SK-N-DZ (cell line): ENCODE measurements around the gene TRAPPC2L.

ENCODE experiments used
- DNase-seq: peaks from one replicate; pipeline ENCODE4 v3.0.0-alpha.2; 2015; ENCODE audit warnings: low spot score

Gene TRAPPC2L

DNA sequence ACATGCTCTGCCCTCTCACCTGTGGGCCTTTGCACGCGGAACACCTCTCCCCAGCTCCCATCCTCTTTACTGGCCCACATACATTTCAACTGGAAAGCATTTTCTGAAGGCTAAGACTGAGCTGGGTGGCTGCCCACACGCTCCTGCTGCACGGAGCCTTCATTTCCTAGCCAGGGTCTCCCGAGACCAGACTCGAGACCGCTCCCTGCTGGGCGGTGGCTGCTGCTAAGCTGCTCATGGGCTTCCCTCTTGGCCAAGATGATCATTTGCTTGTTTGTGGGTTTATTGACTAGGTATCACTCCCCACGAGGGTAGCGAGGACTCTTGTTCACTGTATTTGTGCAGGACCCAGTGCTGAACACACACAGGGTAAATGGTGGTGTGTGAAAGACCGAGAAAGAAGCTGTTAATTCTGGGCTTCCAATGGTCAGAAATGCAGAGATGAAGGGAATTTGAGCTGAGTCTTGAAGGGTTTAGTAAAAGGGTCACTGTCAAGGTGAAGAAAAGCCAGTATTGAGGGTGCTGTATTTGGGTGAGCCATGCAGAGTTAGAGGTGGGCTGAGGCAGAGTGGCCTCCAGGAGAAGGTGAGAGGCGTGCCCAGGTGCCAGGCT, 907 bp downstream of the TRAPPC2L start:
- peak; percentile 76 for DNase-seq

DNA sequence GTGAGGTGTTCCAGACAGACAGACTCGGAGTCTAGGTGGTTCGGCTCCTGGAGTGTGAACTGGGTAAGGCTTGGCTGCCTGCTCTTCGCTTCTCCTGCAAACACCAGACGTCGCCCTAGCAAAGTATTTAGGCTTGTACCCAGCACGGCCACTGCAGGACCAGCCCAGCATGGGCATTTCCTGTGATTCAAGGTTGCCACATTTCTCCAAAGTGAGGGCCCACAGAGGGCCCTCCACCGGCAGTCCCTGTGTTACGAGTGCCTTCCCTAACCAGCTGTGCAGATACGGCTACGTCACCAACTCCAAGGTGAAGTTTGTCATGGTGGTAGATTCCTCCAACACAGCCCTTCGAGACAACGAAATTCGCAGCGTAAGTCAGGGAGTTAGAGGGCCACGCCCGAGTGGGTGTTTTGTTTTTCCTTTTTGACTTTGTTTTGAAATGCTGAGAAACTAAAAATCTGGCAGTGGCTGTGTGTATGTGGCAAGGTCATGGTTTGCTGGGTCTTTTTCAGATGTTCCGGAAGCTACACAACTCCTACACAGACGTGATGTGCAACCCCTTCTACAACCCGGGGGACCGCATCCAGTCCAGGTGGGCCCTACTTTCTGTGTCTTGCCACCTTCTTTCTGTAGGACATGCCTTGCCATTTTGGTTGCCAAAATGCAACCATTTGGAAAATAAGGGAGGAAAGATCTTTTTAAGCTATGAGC, 2.6 kb downstream of the TRAPPC2L start:
- DNase-seq = no peak

DNA sequence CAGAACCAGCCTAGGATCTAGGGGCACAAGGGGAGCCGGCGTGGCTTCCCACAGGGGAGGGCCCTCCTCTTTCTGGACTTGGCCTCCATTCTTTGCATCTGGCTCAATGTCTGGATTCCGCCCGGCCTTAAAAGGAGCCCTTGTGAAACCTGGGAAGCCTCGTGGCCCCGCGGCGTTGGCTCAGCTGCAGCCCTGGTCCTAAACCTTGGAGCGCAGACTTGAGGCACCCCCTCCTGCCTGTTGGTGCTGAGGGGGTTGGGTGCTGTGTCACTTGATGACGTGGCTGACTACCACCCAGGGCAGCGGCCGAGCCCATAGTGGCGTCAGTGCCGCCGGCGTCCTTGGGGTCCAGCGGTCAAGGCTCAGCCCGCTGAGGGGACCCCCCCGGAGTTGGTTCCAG, 4.4 kb downstream of the TRAPPC2L start:
- DNase-seq = no peak

DNA sequence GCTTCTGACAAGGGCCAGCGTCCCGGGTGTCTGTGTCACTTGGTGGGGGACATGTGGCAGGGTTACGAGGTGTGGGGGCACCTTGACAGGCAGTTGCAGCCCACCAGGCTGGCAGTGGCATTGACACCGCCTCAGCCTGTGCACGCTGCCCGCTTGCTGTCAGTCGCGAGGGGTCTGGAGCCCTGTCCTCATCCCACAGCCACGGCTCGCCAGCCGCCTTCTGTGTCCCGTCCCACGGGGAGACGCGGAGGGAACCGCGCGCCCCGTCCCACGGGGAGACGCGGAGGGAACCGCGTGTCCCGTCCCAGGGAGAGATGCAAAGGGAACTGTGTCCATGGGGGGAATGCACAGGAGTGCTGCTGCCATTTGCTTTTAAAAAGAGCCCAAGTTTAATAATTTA, 6.0 kb downstream of the TRAPPC2L start:
- no peak for DNase-seq

DNA sequence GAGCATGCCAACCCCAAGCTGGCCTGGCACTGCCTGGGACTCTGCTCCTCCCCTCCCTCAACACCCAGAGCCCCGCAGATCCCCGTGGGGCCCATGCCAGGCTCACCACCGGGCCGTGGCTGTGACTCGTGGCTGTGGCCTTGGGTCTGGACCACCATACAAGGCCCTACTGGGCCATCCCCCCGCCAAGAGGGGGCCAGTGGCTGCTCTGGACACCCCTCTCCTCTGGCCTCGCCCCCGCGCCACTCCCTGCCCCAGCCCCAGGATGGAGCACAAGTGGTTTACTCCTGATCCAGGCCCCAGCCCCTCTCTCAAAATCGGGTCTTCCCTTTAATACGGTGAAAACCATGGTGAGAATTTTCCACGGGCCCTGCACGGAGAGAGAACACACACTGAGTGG, 6.5 kb downstream of the TRAPPC2L start:
- no peak for DNase-seq

DNA sequence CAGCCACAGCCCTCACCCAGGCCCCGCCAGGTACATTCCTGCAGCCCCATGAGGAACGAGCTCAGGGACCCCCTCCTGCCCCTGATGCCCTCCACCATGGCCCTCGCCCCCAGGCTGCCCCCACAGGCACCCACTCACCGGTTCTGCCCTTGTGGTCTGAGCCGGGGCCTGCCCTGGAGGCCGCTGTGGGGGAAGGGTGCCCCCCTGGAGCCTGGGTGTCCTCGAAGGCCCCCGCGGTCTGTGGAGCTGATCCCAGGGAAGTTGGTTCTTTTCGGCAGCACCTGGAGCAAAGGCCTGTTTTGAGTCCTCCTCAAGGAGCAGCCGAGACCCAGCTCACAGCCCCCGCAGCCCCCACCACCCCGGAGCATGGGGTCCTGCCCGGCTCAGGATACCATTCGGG, 7.2 kb downstream of the TRAPPC2L start:
- no peak for DNase-seq

DNA sequence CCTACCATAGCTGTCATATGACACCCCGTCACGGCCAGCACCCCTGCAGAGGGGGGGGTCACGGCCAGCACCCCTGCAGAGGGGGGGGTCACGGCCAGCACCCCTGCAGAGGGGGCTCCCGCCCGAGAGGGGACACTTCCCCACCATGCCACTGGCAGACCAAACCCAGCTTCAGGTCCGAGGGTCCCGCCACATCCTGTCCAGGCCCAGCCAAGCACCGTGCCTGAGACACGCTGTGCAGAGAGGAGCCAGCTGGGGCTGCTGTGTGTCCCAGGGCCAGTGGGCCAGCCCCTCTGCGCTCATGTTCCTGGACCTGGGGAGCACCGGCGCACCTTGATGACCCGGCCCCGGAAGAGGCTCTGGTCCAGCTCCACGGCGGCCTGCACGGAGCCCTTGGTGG, 7.6 kb downstream of the TRAPPC2L start:
- no peak for DNase-seq

DNA sequence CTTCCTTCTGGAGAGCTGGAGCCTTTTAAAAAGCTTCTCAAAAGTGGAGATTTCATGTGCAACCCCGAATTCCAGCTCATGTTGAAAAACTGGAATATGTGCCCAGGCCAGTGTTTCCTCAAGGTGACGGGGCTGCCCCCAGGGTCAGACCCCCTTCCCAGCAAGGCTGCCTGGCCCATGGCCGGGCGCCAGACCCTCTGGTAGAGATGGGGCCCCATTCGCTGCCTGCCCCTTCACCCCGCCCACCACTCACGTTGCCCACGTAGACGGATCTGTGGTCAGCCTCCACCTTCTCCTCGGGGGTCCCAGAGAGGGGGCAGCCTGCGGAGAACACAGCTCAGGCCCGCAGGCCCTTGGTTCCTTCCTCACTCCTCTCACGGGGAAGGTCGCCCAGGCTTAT, 8.4 kb downstream of the TRAPPC2L start:
- DNase-seq = no peak

DNA sequence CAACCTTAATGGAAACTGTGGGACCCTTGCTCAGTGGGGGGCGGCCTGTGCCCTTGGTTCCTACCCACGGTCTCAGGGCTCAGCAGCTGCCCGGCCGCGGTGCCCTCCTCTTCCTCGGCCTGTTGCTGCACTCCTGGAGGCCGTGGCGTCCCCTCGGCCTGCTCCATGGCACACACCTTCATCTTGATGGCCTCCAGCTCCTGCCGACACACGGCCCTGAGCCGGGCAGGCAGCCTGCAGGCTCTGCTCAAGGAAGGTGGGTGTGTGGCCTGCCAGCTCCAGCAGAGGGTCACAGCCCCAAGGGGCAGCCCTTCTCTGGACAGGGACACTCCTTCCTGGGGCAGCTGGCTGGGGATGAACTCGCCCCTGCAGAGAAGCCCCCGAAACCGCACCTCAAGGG, 8.8 kb downstream of the TRAPPC2L start:
- no peak for DNase-seq

DNA sequence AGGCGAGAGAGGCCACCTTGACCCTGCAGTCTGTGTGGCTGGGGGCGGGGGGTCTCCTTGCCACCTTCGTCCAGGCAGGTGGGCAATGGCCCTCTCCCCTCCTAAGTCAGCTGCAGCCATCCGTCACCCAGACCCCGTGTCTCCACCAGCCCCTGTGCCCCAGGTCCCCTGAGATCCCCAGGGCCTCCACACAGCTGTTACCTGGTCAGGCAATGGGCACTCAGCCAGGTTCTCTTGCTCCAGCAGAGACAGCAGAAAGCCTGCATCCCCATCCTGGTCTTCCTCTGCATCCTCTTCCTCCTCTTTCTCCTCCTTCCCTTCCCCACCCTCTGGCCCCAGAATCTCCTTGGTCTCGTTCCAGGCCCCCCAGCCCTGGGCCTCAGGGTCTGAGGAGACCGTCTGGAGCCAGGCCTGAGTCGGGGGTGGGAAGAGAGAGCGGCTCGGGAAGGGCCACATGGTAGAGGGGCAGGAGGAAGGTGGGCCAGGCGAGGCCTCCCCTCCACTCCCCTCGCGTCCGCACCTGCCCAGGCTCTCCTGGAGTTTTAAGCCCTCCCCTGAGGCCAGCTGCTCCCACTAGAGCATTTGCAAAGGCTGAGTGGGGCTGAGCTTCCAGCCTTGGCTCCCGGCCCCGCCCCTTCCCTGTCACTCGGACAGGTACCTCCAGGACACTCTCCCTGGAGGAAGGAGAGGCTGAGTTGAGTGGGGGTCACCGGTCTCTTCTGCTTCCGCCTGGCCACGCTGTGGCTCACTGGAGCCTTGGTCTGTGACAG, 9.4 kb downstream of the TRAPPC2L start, which contains the start of gene PABPN1L:
PABPN1L (minus strand) TSS at position 510 of the 770 bp plus-strand sequence; CDS start at position 456, 54 bp downstream.
- DNase-seq = no peak

DNA sequence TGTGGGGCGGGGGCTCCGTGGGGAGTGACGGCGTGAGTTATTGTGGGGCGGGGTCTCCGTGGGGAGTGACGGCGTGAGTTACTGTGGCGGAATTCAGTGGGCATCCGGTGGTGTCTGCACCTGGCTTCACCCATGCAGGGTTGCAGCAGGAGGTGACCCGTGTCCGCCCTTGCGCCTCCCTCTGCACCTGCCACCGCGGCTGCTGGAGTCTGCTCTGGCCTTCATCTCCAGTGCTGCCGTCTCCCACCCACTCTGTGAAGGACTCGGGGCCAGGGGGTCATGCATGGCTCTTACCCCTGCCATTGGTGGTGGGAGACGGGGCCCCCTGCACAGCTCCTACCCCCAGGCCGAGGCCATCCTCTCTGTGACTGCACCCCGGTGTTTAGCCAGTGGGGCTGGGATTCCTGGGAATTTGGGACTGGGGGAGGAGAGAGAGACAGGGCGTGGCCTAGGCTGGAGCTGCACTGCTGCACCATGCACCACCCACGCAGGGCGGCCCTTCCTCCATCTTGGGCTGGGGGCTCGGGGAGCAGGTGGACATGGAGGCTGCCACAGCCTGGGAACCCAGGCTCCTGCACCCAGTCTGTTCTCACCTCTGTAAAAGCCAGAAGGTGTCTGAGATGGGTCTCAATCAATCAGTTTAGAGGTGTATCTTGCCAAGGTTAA, 10.8 kb downstream of the TRAPPC2L start:
- DNase-seq = no peak

DNA sequence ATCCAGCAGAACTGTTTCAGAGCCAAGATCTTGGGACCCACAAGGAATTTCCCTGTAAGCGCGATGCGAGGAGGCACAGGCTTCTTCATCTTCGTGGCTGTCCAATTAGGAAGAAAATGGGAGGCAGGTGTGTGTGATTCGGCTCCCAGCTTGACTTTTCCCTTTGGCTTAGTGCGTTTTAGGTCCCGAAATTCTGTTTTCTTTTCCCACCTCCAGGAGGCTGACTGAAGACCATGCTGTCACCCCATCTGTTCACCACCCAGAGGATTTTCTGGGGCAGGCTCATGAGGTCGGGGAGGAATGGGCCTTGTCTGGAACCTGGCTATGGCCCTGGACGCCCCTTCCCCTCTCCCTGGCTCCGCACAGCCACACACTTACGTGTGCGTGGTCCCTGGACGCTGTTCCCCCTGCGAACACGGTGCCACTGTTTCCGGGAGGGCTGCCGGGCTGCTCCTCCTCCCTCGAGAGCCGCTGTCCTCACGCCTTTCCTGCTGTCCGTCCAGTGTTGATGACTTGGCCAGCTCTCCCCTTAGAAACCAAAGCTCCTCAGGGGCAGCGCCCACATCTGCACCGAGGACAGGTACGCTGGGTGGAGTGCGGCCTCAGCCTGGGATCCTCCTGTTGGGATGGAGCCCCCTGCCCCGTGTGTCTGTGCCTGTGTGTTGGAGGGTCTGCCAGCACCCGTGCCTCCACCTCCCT, 12.2 kb downstream of the TRAPPC2L start:
- DNase-seq = no peak

DNA sequence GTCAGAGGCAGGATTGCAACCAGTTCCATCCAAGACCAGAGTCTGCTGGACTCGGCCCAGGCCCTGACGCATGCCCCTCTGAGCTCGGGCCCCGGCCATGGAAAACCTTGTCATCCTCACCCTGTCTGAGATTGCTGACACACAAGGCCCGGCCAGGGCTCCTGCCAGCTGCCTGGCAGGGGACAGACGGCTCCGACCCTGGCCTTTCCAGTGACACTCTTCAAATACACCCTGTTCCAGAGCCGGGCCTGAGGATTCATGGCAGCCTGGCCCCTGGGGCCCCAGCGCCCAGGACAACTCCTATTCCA, 12.7 kb downstream of the TRAPPC2L start:
- DNase-seq = no peak

DNA sequence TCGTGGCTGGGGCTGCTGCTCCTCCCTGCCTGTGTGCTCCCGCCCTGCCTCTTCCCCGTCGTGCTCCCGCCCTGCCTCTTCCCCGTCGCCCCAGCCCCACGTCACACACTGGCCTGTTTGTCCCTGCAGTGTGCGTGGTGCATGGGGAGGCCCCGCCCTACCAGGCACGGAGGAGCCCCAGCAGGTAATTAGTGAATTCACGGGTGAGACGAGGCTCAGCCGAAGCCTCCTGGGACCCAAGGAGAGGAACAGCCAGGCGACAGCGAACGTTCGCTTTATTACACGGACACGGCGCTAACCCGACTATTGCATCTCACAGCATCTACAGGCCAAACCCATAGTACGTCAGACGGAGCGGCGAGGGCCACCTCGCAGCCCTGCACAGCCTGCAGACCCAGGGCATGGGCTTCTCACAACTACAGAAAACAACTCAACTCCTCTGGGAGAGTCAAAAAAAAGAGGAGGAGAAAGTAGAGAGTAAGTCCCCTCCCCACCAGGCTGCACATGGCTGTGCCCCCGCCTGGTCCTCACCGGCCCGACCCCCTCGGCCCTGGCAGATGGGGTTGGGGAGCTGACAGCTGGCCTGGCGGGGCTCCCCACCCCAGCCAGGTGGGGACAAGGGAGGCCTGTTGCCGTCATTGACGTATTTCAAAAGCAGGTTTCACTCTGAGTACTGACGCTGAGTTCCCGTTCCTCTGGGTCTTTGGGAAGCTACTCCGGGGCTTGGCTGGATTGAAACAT, 13.9 kb downstream of the TRAPPC2L start:
- no peak for DNase-seq

DNA sequence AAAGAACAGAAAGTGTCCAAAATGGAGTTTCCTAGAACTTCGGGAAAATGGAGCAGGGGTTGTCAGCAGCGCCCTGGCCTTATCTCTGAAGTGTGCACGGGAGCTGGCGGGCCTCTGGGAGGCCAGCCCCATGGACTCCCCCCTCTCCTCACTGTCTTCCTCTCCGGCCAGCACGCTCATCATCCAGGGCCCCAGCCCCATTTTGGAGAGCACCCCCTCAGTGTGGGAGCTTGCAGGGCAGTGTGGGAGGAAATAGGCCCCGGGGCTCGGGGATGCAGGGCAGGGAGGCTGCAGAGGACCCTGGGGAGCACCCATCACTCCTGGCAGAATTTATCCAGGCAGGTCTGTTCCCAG, 14.4 kb downstream of the TRAPPC2L start:
- DNase-seq = no peak

DNA sequence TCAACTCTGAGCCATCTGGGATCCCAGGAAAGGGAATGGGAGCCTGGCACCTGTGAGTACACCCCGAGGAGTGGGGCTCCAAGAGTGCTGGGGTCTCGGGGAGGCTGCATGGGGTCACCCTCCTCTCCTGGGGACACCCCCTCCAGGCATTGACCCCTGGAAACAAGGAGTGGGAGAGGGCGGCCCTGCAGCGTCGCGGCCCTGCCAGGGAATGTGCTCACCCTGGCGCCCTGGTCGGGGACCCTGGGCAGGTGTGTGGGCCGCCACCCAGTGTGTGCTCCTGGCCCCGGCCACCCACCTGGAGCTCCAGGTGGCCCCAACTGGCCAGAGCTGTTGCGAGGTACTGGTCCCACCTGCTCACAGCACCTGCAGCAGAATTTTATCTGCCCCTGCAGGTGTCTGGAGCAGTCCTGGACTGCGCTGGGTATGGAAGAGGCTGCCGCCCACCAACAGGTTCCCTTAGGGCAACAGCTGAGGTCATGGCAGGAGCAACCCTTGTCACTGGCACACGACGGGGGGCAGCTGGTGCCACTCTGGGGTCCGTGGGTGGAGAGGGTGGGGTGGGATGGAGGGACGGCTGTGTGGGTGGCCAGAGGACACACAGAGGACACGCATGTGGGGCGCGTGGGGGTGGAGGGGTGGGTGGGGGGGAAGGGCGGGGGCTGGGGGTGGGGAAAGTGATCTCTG, 14.9 kb downstream of the TRAPPC2L start:
- DNase-seq = no peak

DNA sequence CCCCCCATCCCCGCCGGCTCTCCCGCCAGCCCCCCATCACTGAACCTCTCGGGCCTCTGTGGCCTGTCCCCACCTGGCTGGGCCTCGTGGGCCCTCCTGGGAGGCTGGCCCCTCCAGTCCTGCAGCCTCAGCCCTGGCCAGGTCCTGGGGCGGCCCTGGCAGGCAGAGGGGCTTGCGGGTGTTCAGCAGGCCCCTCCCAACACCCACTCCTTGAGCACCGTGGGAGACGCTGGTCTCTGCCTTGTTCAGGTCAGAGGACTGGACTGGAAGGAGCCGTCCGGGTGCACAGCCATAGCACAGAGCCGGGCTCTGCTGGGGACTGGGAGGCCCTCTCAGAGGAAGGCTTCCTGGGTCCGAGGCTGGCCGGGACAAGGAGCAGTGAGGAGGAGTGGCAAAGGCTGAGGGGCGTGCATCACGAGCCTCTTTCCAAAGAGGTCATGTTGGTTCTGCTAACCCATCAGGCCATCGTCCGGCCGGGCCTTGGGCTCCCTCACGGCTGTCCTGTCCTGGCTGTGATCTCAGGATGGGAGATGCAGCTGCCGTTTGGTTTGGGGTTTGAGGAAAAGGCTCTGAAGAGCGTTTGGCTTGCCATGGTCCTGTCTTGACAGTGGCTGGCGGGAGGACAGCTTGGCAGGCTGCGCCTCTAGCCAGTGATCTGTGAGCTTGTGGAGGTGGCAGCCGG, 15.9 kb downstream of the TRAPPC2L start:
- DNase-seq = no peak

DNA sequence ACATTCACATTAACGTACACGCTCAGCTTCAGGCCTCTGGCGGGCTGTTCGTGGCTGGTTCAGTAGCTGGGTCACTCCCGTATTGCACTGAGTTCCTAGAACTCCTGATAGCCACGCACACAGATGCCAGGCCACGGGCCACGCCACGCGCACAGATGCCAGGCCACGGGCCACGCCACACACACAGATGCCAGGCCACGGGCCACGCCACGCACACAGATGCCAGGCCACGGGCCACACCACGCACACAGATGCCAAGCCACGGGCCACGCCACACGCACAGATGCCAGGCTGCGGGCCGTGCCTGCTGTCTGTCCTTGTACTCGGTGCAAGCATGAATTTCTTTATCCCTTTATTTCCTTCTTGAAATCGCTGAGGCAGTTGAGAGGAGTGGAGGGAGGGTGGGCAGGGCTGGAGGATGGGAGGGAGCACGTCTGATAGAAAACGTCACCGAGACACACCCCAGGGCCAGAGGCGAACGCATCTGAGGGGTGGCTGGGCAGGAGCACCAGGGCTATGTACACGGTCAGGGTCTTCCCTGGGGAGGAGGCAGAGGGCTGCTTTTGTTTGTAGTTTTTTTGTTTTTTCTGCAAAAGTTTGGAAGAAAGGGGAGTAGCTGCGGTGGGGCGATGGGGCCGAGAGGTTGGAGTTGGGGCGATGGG, 18.1 kb downstream of the TRAPPC2L start:
- no peak for DNase-seq

DNA sequence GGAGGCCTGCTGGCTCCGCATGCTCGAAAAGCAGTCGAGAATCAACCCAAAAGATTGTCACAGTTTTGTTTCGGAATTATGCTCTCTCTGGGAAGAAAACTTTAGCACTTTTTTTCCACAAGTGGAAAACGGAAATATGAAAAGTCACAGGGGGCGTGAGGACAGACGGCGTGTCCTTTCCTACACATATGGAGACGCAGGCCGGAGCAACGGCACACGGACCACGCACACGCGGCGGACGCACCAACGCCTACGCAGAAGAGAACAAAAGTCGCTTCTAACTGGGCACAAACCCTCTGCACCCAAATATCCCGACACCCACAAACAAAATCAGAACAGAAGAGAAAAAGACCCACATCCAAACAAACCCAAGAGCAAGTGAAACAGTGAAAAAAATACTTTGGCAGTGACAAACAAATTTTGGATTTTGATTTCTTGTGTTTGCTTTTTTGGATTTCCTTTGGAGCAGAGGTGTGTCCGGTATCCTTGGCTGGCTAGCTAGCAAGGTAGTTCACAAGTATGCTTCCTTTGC, 18.8 kb downstream of the TRAPPC2L start:
- no peak for DNase-seq
